Ishikawa (cell line): ENCODE data around the gene MLF1.

Experiments
- CEBPB ChIP-seq: IDR thresholded peaks from 2 replicates; pipeline ENCODE4 v1.6.1; 2012
- CREB1 ChIP-seq: IDR thresholded peaks from 2 replicates; pipeline ENCODE4 v1.6.1; 2012; ENCODE audit warnings: low read depth
- EGR1 ChIP-seq: IDR thresholded peaks from 2 replicates; pipeline ENCODE4 v1.6.1; 2012
- EP300 ChIP-seq: IDR thresholded peaks from 2 replicates; pipeline ENCODE4 v1.6.1; 2012; ENCODE audit warnings: borderline replicate concordance
- FOXM1 ChIP-seq: IDR thresholded peaks from 2 replicates; pipeline ENCODE4 v1.6.1; 2012; ENCODE audit warnings: low read depth, borderline replicate concordance
- NFIC ChIP-seq: IDR thresholded peaks from 2 replicates; pipeline ENCODE4 v1.6.1; 2012
- RAD21 ChIP-seq: IDR thresholded peaks from 2 replicates; pipeline ENCODE4 v1.6.1; 2012; ENCODE audit warnings: low read depth
- TAF1 ChIP-seq: IDR thresholded peaks from 2 replicates; pipeline ENCODE4 v1.6.1; 2012; ENCODE audit warnings: low read depth, mild to moderate bottlenecking
- TCF12 ChIP-seq: IDR thresholded peaks from 2 replicates; pipeline ENCODE4 v1.6.1; 2012; ENCODE audit warnings: low read depth
- TEAD4 ChIP-seq: IDR thresholded peaks from 2 replicates; pipeline ENCODE4 v1.6.1; 2012
- YY1 ChIP-seq: IDR thresholded peaks from 2 replicates; pipeline ENCODE4 v1.6.1; 2012; ENCODE audit warnings: low read depth
- ZBTB7A ChIP-seq: IDR thresholded peaks from 2 replicates; pipeline ENCODE4 v1.6.1; 2012; ENCODE audit warnings: low read depth
- TF ChIP-seq, protein P1 (sequence below): IDR thresholded peaks from 2 replicates; pipeline ENCODE4 v1.6.1; 2012; ENCODE audit warnings: low read depth, mild to moderate bottlenecking
- TF ChIP-seq, protein P2 (sequence below): IDR thresholded peaks from 2 replicates; pipeline ENCODE4 v1.6.1; 2012
- TF ChIP-seq, protein P3 (sequence below): IDR thresholded peaks from 2 replicates; pipeline ENCODE4 v1.6.1; 2012

Gene MLF1

DNA sequence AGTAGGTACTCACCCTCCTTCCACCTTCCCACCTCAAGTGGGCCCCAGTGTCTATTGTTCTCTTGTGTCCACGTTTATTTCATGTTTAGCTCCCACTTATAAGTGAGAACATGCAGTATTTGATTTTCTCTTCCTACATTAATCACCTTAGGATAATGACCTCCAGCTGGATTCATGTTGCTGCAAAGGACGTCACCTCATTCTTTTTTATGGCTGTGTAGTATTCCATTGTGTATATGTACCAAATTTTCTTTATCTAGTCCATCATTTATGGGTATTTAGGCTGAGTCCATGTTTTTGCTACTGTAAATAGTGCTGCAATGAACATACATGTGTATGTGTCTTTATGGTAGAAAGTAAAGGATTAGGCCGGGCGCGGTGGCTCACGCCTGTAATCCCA is 5.9 kb upstream of the MLF1 start:
- TF ChIP-seq, protein P1, sequence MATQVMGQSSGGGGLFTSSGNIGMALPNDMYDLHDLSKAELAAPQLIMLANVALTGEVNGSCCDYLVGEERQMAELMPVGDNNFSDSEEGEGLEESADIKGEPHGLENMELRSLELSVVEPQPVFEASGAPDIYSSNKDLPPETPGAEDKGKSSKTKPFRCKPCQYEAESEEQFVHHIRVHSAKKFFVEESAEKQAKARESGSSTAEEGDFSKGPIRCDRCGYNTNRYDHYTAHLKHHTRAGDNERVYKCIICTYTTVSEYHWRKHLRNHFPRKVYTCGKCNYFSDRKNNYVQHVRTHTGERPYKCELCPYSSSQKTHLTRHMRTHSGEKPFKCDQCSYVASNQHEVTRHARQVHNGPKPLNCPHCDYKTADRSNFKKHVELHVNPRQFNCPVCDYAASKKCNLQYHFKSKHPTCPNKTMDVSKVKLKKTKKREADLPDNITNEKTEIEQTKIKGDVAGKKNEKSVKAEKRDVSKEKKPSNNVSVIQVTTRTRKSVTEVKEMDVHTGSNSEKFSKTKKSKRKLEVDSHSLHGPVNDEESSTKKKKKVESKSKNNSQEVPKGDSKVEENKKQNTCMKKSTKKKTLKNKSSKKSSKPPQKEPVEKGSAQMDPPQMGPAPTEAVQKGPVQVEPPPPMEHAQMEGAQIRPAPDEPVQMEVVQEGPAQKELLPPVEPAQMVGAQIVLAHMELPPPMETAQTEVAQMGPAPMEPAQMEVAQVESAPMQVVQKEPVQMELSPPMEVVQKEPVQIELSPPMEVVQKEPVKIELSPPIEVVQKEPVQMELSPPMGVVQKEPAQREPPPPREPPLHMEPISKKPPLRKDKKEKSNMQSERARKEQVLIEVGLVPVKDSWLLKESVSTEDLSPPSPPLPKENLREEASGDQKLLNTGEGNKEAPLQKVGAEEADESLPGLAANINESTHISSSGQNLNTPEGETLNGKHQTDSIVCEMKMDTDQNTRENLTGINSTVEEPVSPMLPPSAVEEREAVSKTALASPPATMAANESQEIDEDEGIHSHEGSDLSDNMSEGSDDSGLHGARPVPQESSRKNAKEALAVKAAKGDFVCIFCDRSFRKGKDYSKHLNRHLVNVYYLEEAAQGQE, result no peak
- TF ChIP-seq TEAD4 (no peak), EP300 (no peak), TCF12 (no peak), ZBTB7A (no peak), NFIC (no peak), TAF1 (no peak), FOXM1 (no peak), CREB1 (no peak), RAD21 (no peak), CEBPB (no peak), EGR1 (no peak), YY1 (no peak)
- TF ChIP-seq, protein P2, sequence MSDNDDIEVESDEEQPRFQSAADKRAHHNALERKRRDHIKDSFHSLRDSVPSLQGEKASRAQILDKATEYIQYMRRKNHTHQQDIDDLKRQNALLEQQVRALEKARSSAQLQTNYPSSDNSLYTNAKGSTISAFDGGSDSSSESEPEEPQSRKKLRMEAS, result no peak
- TF ChIP-seq, protein P3, sequence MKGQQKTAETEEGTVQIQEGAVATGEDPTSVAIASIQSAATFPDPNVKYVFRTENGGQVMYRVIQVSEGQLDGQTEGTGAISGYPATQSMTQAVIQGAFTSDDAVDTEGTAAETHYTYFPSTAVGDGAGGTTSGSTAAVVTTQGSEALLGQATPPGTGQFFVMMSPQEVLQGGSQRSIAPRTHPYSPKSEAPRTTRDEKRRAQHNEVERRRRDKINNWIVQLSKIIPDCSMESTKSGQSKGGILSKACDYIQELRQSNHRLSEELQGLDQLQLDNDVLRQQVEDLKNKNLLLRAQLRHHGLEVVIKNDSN, result no peak

DNA sequence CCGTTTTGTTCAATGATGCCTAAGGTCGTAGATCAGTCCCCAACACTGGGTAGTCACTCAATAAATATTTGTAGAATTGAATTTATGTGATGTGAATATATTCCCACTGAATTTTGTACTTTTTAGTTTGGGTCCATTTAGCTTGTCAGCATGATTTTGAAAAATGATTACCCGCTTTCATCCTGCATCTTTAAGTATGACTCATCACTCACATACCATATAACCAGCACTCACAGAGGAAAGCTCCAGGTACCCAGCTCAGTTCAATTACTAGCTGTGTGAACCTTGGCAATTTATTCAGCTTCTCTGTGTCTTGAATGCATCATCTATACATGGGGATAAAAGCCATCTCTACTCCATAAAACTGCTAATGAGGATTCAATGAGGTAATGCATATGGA is 2.2 kb upstream of the MLF1 start:
- TF ChIP-seq YY1 (no peak), ZBTB7A (no peak), TCF12 (no peak), EP300 (no peak), RAD21 (no peak), CEBPB (no peak), CREB1 (no peak), TEAD4 (no peak), EGR1 (no peak), FOXM1 (no peak), TAF1 (no peak), NFIC (no peak)
- TF ChIP-seq, protein P2, result no peak
- TF ChIP-seq, protein P3, result no peak
- TF ChIP-seq, protein P1, result no peak

DNA sequence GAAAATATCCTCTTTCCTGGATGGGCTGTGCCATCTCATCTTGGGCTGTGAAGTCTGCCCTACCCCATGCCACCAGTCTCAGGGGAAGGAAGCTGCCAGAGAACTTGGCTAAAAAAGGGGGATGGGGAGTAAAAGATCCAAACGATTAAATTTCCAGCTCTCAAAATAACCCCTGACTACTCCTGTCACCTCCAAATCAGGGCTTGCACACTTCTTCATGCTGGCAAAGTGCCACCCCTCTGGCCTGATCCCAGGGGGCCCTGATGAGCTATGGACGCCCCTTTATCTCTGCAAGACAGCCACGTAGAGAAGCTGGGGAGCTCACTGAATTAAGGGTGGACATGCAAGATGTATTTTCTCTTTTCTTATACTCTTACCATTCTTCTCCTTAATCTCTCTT is 1.2 kb upstream of the MLF1 start:
- no peak for TF ChIP-seq YY1
- TF ChIP-seq, protein P2, result no peak
- TF ChIP-seq EGR1, result no peak
- TF ChIP-seq RAD21, result no peak
- TF ChIP-seq, protein P3, result no peak
- TF ChIP-seq CEBPB, result no peak
- TF ChIP-seq, protein P1, result no peak
- TF ChIP-seq TCF12, result no peak
- TF ChIP-seq ZBTB7A, result no peak
- TF ChIP-seq CREB1, result no peak
- no peak for TF ChIP-seq FOXM1
- no peak for TF ChIP-seq NFIC
- no peak for TF ChIP-seq EP300
- no peak for TF ChIP-seq TEAD4
- TF ChIP-seq TAF1, result no peak
